GM18873 (cell line): ENCODE data around the gene NENF.
"Not testable (repeated sequence)": the region's sequence is repeated elsewhere in the genome, so short reads cannot be mapped to it uniquely, and the experiment has no call there.

Experiments
- ATAC-seq: cut with Tn5 transposase; IDR thresholded peaks from one replicate; pipeline ENCODE4 v1.9.1; 2021; ENCODE audit warnings: mild to moderate bottlenecking, moderate library complexity, moderate number of reproducible peaks; ENCODE audit not compliant: unreplicated experiment, low FRiP score

NENF gene

GRCh38 chr1:212432661-212433576 lies at the start of gene NENF:
Gene NENF, plus strand, starts transcription at chr1:212432920. Its CDS starts 24 bp downstream, at chr1:212432944.
- peak; percentile 82 for ATAC-seq

GRCh38 chr1:212386029-212386428 lies 46.7 kb upstream of the NENF start:
- no peak for ATAC-seq

GRCh38 chr1:212388985-212389716 lies 43.6 kb upstream of the NENF start:
- ATAC-seq, result no peak

- ATAC-seq, result not testable (repeated sequence)
Measured at GRCh38 chr1:212395678-212396437, 36.9 kb upstream of the NENF start.

- no peak for ATAC-seq
Measured at GRCh38 chr1:212396638-212397037, 36.1 kb upstream of the NENF start.

- ATAC-seq, result no peak
Measured at GRCh38 chr1:212397171-212397570, 35.5 kb upstream of the NENF start.

GRCh38 chr1:212401042-212401441 lies 31.7 kb upstream of the NENF start:
- no peak for ATAC-seq

GRCh38 chr1:212401838-212402582 lies 30.7 kb upstream of the NENF start:
- ATAC-seq, result no peak

GRCh38 chr1:212402666-212403321 lies 29.9 kb upstream of the NENF start:
- ATAC-seq, result no peak

- ATAC-seq, result no peak
Measured at GRCh38 chr1:212410231-212410820, 22.4 kb upstream of the NENF start.

GRCh38 chr1:212412374-212412773 lies 20.3 kb upstream of the NENF start:
- no peak for ATAC-seq

GRCh38 chr1:212413902-212414327 lies 18.8 kb upstream of the NENF start:
- no peak for ATAC-seq

GRCh38 chr1:212414328-212415106 lies 18.2 kb upstream of the NENF start, which contains the start of gene PACC1:
Gene PACC1, minus strand, starts transcription at chr1:212414886. Its CDS starts 129 bp downstream, at chr1:212414757.
- ATAC-seq, result peak; percentile 97

- no peak for ATAC-seq
Measured at GRCh38 chr1:212415107-212415841, 17.4 kb upstream of the NENF start.

- ATAC-seq, result no peak
Measured at GRCh38 chr1:212421165-212421564, 11.6 kb upstream of the NENF start.

- no peak for ATAC-seq
Measured at GRCh38 chr1:212423879-212424278, 8.8 kb upstream of the NENF start.

GRCh38 chr1:212428496-212428895 lies 4.2 kb upstream of the NENF start:
- ATAC-seq, result no peak

- no peak for ATAC-seq
Measured at GRCh38 chr1:212430416-212430815, 2.3 kb upstream of the NENF start.
